ENCODE measurements around the gene IL16.

- TF ChIP-seq POLR2A (IDR thresholded peaks at IDR 0.05) (no peak), CTCF (IDR thresholded peaks at IDR 0.05) (no peak), POLR2AphosphoS5 (IDR thresholded peaks at IDR 0.05) (no peak)
Observed at GRCh38 chr15:81197255-81197630, 564 bp downstream of the IL16 start.

All from breast epithelium (tissue), 3 donors.